Upper lobe of right lung (tissue), 1 donor: ENCODE results near the gene SLC34A2. TPM values are rescaled to one million over a fixed set of nuclear protein-coding genes. Genes with fewer than 3 reads are reported as not detected.

ENCODE experiments used
- ATAC-seq: fragments of 200-7000 bp; cut with Tn5 transposase; one replicate; pipeline ENCODE4 v1.9.1; 2020; ENCODE audit warnings: mild to moderate bottlenecking, moderate library complexity
- DNase-seq: peaks from one replicate; pipeline ENCODE4 v3.0.0-alpha.2; 2020
- H3K27ac ChIP-seq: fragments of 200-600 bp; one replicate; pipeline ENCODE4 v1.8.0; 2022
- H3K27me3 ChIP-seq: fragments of 200-600 bp; one replicate; pipeline ENCODE4 v1.8.0; 2022; ENCODE audit warnings: mild to moderate bottlenecking
- H3K36me3 ChIP-seq: fragments of 200-600 bp; one replicate; pipeline ENCODE4 v1.8.0; 2022
- H3K4me1 ChIP-seq: fragments of 200-600 bp; one replicate; pipeline ENCODE4 v1.8.0; 2022
- H3K4me3 ChIP-seq: fragments of 200-600 bp; one replicate; pipeline ENCODE4 v1.8.0; 2022; ENCODE audit warnings: mild to moderate bottlenecking
- H3K9me3 ChIP-seq: fragments of 200-600 bp; one replicate; pipeline ENCODE4 v1.8.0; 2022
- CTCF ChIP-seq: fragments of 200-600 bp; IDR thresholded peaks from one replicate; pipeline ENCODE4 v1.8.0; 2022; ENCODE audit warnings: antibody characterized with exemption
- intact Hi-C: fragments of 100-400 bp; cut with DNase I; formaldehyde crosslinking; loops from one replicate; pipeline ENCODE4 v1.11.0; 2022
- total RNA-seq: library from RNA; stranded (reverse); fragmentation: NEBNext Ultra II Directional; extraction: Animal tissue kit (Norgen Biotek cat#: 25700); gene quantifications from one replicate; pipeline ENCODE4 v1.2.1, GENCODE V29; 2021
- donor health status: DM: no; HTN: yes; CAD: no; lungs with severe emphysema.

SLC34A2 gene
- total RNA-seq, 1 donor from 2014 or later = 2,903 TPM

DNA sequence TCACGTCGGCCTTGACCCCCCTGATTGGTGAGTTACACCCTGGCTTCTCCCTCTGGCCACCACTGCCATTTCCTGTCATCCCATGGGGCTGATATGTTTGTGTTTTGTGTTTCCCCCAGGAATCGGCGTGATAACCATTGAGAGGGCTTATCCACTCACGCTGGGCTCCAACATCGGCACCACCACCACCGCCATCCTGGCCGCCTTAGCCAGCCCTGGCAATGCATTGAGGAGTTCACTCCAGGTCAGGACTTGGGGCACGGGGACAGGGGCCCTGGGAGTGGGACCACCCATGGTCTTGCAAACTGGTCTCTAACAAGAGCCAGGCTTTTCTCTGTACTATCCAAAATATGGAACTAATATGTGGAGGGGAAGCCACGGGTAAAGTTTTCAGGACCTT lies 18.7 kb downstream of the SLC34A2 start:
- ATAC-seq (no peak), DNase-seq (no peak)
- no peaks in the 10 kb centered on the region for H3K27me3 ChIP-seq
- H3K27ac ChIP-seq = no peak overlapping the region
- intact Hi-C loops = no loop called here
- no peaks in the 10 kb centered on the region for H3K4me1 ChIP-seq
- no peak overlapping the region for H3K4me3 ChIP-seq
- H3K9me3 ChIP-seq = no peaks in the 10 kb centered on the region
- H3K36me3 ChIP-seq = peaks cover 33% of the 10 kb centered on the region
- TF ChIP-seq CTCF = no peak

DNA sequence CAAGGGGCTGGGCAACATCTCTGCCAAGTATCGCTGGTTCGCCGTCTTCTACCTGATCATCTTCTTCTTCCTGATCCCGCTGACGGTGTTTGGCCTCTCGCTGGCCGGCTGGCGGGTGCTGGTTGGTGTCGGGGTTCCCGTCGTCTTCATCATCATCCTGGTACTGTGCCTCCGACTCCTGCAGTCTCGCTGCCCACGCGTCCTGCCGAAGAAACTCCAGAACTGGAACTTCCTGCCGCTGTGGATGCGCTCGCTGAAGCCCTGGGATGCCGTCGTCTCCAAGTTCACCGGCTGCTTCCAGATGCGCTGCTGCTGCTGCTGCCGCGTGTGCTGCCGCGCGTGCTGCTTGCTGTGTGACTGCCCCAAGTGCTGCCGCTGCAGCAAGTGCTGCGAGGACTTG lies 20.6 kb downstream of the SLC34A2 start:
- DNase-seq = no peak
- ATAC-seq = no peak
- Histone ChIP-seq H3K27ac (no peak overlapping the region), H3K27me3 (no peaks in the 10 kb centered on the region), H3K36me3 (peaks cover 16% of the 10 kb centered on the region), H3K4me1 (no peaks in the 10 kb centered on the region), H3K4me3 (no peak overlapping the region), H3K9me3 (no peaks in the 10 kb centered on the region)
- no peak for TF ChIP-seq CTCF
- intact Hi-C loops = no loop called here

GRCh38 chr4:25677157-25677556 lies 21.5 kb downstream of the SLC34A2 start:
- TF ChIP-seq CTCF = no peak
- Histone ChIP-seq H3K36me3 (peaks cover 12% of the 10 kb centered on the region), H3K27me3 (no peaks in the 10 kb centered on the region), H3K4me1 (no peaks in the 10 kb centered on the region), H3K27ac (no peak overlapping the region), H3K4me3 (no peak overlapping the region), H3K9me3 (no peaks in the 10 kb centered on the region)
- ATAC-seq = no peak
- no peak for DNase-seq
- intact Hi-C loops = no loop called here

GRCh38 chr4:25677943-25678342 lies 22.3 kb downstream of the SLC34A2 start:
- no peak for TF ChIP-seq CTCF
- Histone ChIP-seq H3K4me3 (no peak overlapping the region), H3K27ac (no peak overlapping the region), H3K9me3 (no peaks in the 10 kb centered on the region), H3K27me3 (no peaks in the 10 kb centered on the region), H3K36me3 (peaks cover 11% of the 10 kb centered on the region), H3K4me1 (no peaks in the 10 kb centered on the region)
- intact Hi-C loops = no loop called here
- ATAC-seq = peak; percentile 5
- no peak for DNase-seq

DNA sequence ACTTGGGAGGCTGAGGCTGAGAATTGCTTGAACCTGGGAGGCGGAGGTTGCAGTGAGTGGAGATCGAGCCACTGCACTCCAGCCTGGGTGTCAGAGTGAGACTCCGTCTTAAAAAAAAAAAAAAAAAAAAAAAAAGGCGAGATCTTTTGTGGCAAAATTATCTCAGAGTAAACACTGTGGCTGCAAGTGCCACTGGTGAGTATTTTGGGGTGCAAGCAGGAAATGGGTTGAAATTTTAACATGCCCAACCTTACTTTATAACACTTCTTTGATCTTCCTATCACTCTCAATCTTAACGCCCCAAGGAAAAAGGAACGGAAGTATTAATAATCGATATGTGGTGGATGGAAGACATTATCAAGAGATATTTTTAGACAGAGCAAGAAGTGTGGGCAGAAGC lies 32.1 kb downstream of the SLC34A2 start:
- ATAC-seq (no peak), DNase-seq (no peak)
- H3K9me3 ChIP-seq = no peaks in the 10 kb centered on the region
- H3K36me3 ChIP-seq = no peaks in the 10 kb centered on the region
- H3K27me3 ChIP-seq = no peaks in the 10 kb centered on the region
- TF ChIP-seq CTCF = no peak
- intact Hi-C loops = no loop called here
- no peak overlapping the region for H3K4me3 ChIP-seq
- H3K4me1 ChIP-seq = no peaks in the 10 kb centered on the region
- no peak overlapping the region for H3K27ac ChIP-seq

- Histone ChIP-seq H3K4me1 (no peaks in the 10 kb centered on the region), H3K4me3 (no peak overlapping the region), H3K36me3 (no peaks in the 10 kb centered on the region), H3K27ac (no peak overlapping the region), H3K9me3 (no peaks in the 10 kb centered on the region), H3K27me3 (no peaks in the 10 kb centered on the region)
- no peak for DNase-seq
- intact Hi-C loops = no loop called here
- TF ChIP-seq CTCF = no peak
- ATAC-seq = no peak
These were observed 38.8 kb downstream of the SLC34A2 start for GRCh38 chr4:25694466-25694865.
